ENCODE data around the gene HLA-DPA1. TPM values are rescaled to one million over a fixed set of nuclear protein-coding genes. Genes with fewer than 3 reads are reported as not detected.

HLA-DPA1 gene
- total RNA-seq, 4 donors from 2014 or later = 38.2 to 354 (median 131) TPM

GRCh38 chr6:33021917-33022316, 51.5 kb downstream of the HLA-DPA1 start:
- TF ChIP-seq CTCF (IDR thresholded peaks at IDR 0.05; ENCODE audit: low read depth) = no peak

GRCh38 chr6:33019372-33019771, 54.1 kb downstream of the HLA-DPA1 start:
- no peak for TF ChIP-seq CTCF (IDR thresholded peaks at IDR 0.05; ENCODE audit: low read depth)

DNA sequence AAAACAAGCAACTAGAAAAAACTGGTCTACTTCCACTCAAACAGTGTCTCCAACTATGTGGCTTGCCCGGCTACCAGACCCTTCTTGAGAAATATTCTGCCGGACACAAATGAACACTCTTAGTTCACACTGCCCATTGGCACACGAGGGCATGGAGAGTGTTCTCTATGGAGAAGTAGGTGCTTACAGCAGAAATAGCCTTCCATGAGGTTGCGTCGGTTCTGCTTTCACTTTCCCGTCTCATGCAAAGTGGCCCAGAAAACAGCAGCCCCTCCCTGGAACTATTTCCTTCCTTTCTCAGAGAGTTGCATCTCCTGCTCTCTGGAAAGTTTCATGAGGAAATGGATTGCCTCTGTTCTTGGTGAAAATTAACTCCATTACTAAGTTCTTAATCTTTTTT, 54.5 kb downstream of the HLA-DPA1 start:
- TF ChIP-seq CTCF (IDR thresholded peaks at IDR 0.05; ENCODE audit: low read depth) = no peak

- no peak for TF ChIP-seq CTCF (IDR thresholded peaks at IDR 0.05; ENCODE audit: low read depth)
These were observed 55.0 kb downstream of the HLA-DPA1 start for GRCh38 chr6:33018418-33018817.

GRCh38 chr6:33017694-33018353, 55.6 kb downstream of the HLA-DPA1 start:
- no peak for TF ChIP-seq CTCF (IDR thresholded peaks at IDR 0.05; ENCODE audit: low read depth)

- TF ChIP-seq CTCF (IDR thresholded peaks at IDR 0.05; ENCODE audit: low read depth) = no peak
These were observed 56.4 kb downstream of the HLA-DPA1 start for GRCh38 chr6:33017018-33017417.

DNA sequence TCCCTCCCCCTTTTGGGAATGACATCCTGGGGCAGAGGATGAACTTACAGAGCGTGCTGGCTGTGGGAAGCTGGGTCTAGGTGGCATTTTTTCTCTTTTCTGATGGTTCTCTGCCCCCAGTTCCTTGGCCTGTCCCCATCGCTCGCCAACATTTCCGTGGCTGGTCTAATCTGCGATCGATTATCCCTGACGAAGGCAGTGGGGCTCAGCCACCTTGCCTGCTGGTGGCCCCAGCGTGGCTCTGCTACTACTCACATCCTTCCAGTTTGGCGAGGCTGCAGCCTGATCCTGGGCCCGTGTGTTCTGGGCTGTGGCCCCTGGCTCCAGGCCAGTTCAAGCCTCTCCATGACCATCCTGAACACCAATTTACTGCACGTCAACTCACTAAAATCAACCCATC, 57.7 kb downstream of the HLA-DPA1 start:
- no peak for TF ChIP-seq CTCF (IDR thresholded peaks at IDR 0.05; ENCODE audit: low read depth)

Data from subcutaneous adipose tissue (tissue), 4 donors.